Endothelial cell of umbilical vein (primary cell): ENCODE results near the gene TTC27.

Source experiments
- EZH2 ChIP-seq: IDR thresholded peaks from 2 replicates; pipeline ENCODE4 v1.6.1; 2012; ENCODE audit warnings: borderline replicate concordance, low read depth, mild to moderate bottlenecking, moderate library complexity, low read length, inconsistent platforms; ENCODE audit not compliant: severe bottlenecking
- FOS ChIP-seq: IDR thresholded peaks from 2 replicates; pipeline ENCODE4 v1.6.1; 2011; ENCODE audit warnings: mild to moderate bottlenecking, low read length, moderate library complexity, borderline replicate concordance; ENCODE audit not compliant: insufficient read depth
- GATA2 ChIP-seq: IDR thresholded peaks from 2 replicates; pipeline ENCODE4 v1.7.0; 2011; ENCODE audit warnings: low read depth, mild to moderate bottlenecking, moderate library complexity, mixed read lengths, low read length; ENCODE audit not compliant: insufficient read length, insufficient read depth
- MYC ChIP-seq: IDR thresholded peaks from one replicate; pipeline ENCODE4 v1.6.1; 2011; ENCODE audit warnings: mild to moderate bottlenecking, low read depth, low read length
- POLR2A ChIP-seq: IDR thresholded peaks from 2 replicates; pipeline ENCODE4 v1.6.1; 2012; ENCODE audit warnings: low read depth, mild to moderate bottlenecking, control low read depth, low read length
- POLR2AphosphoS5 ChIP-seq: IDR thresholded peaks from 2 replicates; pipeline ENCODE4 v1.6.1; 2012; ENCODE audit warnings: low read depth, mild to moderate bottlenecking, control low read depth, low read length, moderate library complexity; ENCODE audit not compliant: insufficient read depth
- TF ChIP-seq, protein P1 (sequence below), 2 donors: IDR thresholded peaks; 1 replicate in 1 of 2; 2 replicates in 1 of 2; pipeline ENCODE4 v1.5.1; 2011; ENCODE audit warnings: low read length in 2 of 2, mild to moderate bottlenecking in 2 of 2, moderate library complexity in 2 of 2, control low read depth in 1 of 2, inconsistent platforms in 1 of 2, low read depth in 1 of 2; ENCODE audit not compliant: insufficient read depth in 1 of 2; ENCODE audit errors: extremely low read depth in 1 of 2
- TF ChIP-seq, protein P2 (sequence below): IDR thresholded peaks from 2 replicates; pipeline ENCODE4 v1.6.1; 2011; ENCODE audit not compliant: insufficient read depth, insufficient read length

DNA sequence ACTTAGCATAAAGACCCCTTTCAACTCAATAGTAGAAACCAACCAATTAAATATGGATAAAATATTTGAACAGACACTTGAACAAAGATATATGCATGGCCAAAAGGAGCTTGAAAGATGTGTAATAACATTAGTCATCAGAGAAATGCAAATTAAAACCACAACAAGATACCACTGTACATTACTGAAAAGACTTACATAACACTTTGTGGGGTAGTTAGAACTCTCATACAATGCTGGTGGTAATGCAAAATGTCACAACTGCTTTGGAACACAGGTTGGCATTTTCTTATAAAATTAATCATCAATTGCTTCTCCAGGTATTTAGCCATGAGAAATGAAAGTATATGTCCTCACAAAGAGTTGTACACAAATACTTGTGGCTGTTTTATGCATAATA is 60.7 kb downstream of the TTC27 start:
- no peak for TF ChIP-seq POLR2A
- no peak for TF ChIP-seq GATA2
- TF ChIP-seq, protein P1, sequence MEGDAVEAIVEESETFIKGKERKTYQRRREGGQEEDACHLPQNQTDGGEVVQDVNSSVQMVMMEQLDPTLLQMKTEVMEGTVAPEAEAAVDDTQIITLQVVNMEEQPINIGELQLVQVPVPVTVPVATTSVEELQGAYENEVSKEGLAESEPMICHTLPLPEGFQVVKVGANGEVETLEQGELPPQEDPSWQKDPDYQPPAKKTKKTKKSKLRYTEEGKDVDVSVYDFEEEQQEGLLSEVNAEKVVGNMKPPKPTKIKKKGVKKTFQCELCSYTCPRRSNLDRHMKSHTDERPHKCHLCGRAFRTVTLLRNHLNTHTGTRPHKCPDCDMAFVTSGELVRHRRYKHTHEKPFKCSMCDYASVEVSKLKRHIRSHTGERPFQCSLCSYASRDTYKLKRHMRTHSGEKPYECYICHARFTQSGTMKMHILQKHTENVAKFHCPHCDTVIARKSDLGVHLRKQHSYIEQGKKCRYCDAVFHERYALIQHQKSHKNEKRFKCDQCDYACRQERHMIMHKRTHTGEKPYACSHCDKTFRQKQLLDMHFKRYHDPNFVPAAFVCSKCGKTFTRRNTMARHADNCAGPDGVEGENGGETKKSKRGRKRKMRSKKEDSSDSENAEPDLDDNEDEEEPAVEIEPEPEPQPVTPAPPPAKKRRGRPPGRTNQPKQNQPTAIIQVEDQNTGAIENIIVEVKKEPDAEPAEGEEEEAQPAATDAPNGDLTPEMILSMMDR (IDR thresholded peaks at IDR 0.05; ENCODE audit: extremely low read depth in 1 of 2, insufficient read depth in 1 of 2, low read depth in 1 of 2, low read length in 2 of 2) = no peak
- no peak for TF ChIP-seq POLR2AphosphoS5
- no peak for TF ChIP-seq MYC
- TF ChIP-seq FOS = no peak
- TF ChIP-seq, protein P2, sequence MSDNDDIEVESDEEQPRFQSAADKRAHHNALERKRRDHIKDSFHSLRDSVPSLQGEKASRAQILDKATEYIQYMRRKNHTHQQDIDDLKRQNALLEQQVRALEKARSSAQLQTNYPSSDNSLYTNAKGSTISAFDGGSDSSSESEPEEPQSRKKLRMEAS = no peak
- no peak for TF ChIP-seq EZH2
